Amygdala (tissue), 56 donors: ENCODE data around the gene DISP3.

Source experiments
- DNase-seq, 56 donors: peaks; one replicate each; lab custom pipeline; 2025; lab: John Stamatoyannopoulos, UW

The DISP3 gene

DNA sequence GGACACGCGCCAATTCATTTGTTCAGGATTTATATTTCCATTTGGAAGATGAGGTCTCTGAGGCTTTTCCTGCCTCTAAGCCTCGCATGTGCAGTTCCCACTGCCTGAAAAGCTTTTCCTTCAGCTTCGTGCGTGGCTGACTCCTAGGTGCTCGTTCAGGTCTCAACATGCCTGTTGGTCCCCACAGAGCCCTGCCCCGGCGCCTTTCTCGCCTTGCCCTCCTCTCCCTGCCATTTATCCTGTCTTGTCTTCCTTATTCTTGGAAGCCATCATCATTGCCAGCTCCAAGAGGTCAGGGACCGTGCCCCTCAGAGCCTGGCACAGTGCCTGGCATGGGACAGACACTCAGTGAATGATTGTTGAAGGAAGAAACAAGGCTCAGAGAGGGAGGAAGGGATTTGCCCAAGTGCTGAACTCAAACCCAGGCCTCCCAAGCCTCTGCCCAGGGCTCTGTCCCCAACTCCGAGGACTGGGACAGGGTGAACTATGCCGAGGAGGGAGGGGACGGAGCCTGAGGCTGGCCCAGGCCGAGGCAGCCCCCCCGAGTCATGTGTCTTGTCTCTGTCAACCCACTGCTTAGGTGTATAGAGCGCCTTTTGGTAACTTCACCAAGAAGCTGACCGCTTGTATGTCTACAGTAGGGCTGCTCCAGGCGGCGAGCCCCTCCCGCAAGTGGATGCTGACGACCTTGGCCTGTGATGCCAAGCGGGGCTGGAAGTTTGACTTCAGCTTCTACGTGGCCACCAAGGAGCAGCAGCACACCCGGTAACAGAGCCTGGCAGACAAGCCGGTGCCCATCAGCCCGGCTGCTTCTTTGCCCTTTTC is 47.3 kb downstream of the DISP3 start:
- no peak for DNase-seq

DNA sequence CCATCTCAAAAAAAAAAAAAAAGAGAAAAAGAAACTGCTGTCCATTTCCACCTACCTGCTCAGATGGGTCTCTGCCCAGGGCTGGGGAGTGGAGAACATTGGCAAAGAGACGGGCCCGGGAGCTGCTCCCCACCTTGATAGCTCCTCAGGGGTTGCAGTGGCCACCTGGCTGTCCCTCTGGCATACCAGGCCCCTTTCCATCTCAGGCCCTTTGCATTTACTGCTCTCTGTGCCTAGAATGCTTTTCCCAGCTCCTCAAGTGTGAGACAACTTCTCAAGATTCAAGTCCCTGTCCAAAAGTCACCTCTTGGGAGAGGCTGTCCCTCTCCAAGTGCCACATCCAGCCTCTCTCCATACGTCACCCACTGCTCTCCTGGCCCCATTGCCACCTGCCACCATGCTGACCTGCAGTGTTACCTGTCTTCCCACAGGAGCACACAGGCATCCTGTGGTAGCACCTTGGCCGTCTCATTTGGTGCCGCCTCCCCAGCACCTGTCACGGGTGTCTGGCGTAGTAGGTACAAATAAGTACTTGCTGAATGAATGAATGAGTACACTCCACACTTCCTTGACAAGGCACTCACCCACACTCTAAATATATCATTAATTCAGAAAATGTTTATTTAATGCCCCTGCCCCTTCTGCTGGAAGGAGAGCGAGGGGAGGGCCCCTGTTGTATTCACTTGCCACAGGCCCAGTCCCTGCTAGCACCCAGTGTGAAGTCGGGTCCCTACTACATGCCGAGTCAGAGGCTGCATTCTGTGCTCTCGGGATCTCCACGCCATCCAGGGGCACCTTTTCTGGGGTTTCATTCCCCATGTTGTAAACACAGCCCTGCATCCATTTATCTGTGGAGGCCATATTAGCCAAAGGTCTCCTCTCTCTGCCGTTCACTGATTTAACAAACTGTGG is 48.8 kb downstream of the DISP3 start:
- DNase-seq: no peak

DNA sequence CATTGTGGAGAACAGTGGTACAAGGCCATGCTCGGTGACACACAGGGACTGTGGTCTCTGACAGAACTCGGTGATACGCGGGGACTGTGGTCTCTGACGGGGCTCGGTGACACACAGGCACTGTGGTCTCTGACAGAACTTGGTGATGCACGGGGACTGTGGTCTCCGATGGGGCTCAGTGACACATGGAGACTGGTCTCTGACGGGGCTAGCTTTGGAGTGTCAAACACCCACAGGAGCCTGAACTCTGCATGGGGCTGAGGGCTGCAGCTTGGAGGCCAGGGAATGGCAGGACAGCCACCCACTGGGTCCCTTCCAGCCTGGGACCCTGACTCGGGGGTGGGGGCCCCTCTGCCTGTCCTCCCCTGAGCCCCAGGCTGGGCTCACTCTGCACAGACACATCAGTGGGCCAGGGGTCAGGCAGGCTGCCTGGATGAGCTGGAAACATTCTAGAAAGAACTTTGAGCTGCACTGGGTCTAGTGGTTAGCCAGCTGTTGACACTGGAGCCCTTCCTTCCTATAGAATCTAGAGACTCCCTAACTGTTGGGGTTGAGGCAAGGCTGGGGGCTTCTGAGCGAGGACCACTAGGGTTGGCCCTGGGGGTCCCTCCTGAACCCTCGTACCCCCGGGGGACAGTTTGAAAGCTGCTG is 49.8 kb downstream of the DISP3 start:
- DNase-seq: no peak

DNA sequence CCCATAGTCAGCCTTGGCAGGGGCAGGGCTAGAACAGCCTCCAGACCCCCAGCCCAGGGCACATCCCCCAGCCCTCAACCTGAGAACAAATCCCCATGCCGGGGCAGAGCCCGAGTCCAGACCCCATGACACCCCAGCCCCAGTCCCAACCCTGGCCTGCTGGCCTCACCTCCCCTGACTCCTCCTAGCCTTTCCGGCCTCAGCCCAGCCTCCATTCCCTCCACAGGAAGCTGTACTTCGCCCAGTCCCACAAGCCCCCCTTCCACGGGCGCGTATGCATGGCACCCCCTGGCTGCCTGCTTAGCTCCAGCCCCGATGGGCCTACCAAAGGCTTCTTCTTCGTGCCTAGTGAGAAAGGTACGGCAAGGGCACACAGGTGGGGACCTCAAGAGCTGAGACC is 50.4 kb downstream of the DISP3 start:
- DNase-seq: no peak

DNA sequence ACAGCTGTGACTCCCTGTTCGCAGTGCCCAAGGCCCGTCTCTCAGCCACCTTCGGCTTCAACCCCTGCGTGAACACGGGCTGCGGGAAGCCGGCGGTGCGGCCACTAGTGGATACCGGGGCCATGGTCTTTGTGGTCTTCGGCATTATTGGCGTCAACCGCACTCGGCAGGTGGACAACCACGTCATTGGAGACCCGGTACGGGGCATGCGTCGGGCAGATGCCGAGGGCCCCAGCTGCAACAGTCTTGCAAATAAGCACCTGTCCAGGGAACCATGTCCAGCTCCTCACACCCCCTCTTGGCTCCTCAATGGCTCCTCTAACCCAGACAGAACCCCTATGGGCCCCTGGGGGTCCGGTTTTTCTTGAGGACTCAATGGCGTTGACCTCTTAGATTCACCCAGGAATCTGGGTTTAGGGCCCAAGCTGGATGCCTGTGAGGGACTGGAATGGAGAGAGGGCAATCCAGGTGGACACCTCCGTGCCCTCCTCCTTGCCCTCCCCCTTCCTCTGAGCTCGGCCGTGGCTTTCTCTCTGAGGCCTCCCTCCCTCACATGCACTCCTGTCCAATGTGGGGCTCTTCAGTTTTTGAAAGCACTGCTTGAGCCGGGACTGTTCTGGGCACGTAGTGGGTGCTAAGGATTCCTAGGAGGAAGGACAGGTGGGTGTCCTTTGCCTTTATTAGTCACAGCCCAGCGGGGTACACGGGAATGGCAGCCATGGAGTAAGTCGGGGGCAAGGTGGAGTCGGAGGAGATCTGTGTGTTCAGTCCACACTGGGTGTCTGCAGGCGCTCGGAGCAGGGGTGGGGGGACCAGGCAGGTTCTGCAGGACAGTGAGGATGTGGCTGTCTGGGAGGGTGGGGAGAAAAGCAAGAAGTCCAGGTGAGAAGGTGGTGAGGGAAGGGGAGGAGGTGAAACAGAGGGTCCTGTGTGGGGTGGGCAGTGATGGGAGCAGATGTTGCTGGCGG is 51.1 kb downstream of the DISP3 start:
- no peak for DNase-seq

DNA sequence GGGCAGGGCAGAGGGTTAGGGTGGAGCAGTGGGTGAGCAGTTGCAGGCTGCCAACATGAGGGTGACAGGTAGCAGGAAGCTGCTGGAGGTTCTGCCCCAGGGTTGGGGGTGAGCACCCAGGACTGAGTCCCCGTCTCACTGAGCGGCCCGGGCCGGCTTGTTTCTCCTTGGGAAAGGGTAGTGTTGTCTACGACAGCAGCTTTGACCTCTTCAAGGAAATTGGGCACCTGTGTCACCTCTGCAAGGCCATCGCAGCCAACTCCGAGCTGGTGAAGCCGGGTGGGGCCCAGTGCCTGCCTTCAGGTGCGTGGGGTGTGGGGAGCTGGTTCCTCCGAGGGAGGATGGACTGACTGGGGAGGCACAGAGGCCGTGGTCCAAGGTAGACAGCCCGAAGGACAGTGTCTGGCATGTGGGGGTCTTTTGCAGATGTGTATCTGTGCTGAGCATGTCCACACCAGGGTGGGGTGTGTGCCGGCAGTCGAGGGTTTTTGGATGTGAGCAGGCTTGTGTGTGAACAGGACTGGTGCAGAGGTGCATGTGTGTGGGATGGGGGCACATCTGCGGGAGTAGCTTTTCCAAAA is 51.9 kb downstream of the DISP3 start:
- DNase-seq: peak in 1 of 56 donors; percentile 49

DNA sequence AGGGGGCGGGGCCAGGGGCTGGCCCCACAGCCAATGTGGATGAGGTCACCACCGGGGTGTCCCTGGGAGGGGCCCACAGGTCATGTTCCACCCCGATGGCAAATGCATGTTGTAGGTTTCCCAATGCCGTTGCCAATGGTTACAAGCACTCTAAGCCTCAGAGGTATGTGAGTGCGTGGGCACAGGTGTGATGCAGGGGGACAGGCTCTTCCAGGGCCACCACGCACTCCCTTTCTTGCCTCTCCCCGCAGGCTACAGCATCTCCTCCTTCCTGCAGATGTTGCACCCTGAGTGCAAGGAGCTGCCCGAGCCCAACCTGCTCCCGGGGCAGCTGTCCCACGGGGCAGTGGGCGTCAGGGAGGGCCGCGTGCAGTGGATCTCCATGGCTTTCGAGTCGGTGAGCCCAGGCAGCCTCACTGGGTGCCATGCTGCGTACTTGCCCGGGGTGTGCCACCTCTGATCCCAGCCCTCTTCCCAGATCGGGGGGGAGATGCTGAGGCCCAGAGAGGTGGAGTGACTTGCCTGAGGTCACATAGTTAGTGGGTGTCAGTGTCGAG is 52.4 kb downstream of the DISP3 start:
- peak in 9 of 56 donors; percentile 6 to 49 (median 18) for DNase-seq

DNA sequence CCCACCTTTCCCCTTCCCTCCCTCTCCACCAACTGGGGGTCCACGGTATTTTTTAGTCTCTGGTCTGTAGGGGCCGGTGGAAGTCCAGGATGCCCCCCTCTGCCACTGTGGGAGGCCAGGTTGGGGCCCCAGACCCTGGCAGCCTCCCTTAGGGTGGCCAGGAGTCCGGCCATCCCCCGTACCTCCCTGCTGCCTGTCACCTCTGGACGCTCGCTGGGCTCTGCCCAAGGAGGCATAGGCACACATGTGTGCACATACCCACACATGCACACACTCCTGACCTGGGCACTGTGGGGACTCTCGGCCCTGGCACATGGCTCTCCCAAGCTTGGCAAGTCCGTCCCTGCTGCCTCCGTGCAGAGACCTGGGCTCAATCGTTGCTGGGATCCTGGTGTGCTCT is 53.0 kb downstream of the DISP3 start:
- DNase-seq: no peak

DNA sequence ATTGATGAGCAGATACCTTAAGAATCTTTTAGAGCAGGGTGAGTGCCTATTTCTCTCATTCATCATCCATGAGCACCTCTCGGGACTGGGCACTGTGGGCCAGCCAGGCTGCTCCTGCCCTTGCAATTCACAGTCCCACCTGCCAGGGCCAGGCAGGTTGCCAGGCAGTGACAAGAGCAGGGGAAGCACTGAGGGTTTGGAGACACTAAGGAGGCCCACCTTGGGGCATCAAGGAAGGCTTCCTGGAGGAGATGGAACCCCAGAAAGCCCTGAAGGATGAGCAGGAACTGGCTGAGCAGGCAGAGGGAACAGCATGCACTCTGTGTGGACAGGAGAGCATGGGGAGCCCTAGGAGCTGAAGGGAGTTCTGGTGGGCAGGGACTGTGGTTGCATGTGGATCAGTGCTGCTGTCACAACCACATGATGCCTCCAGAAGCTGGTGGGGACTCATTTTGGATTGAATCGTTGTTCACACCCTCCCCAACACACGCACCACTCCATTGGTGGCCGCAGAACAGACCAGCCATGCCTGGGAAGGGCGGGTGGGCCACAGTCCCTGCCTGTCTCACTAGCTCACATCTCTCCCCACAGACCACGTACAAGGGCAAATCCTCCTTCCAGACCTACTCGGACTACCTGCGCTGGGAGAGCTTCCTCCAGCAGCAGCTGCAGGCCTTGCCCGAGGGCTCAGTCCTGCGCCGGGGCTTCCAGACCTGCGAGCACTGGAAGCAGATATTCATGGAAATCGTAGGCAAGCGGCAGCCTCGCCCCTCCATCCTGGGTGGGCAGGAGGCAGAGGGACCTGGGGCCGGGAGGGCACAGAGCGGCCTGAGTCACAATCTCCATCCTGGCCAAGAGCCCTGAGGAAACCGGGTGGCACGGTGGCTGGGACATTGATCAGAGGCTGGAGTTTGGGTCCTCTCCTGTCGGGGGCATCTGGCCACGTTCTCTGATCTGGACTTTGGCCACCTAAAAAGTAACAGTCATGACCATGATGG is 55.1 kb downstream of the DISP3 start:
- no peak for DNase-seq

DNA sequence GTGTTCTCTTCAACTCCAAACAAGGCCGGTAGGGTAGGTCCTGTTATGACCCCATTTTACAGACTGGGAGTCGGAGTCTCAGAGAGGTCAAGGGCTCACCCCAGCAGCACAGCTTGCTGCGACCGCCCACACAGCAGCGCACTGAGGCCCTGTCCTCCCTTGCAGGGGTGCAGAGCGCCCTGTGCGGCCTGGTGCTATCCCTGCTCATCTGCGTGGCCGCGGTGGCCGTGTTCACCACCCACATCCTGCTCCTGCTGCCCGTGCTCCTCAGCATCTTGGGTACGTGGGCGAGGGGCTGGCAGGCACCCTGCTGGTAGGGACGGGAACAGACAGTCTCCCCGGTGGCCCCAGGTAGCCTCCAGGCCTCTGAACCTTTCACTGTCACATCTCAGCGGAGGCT is 55.9 kb downstream of the DISP3 start:
- DNase-seq: no peak

DNA sequence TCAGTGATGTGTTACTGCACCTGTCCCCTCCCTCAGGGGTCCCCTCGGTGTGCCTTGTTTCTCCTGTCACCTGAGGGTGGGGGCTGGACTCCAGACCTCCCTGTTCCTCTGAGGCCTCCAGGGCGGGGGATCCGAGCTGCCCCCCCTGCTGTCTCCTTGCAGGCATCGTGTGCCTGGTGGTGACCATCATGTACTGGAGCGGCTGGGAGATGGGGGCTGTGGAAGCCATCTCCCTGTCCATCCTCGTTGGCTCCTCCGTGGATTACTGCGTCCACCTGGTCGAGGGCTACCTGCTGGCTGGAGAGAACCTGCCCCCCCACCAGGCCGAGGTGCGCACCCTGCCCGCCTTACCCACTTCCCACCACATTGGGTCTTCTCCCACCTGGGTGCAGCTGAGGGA is 56.4 kb downstream of the DISP3 start:
- DNase-seq: no peak

DNA sequence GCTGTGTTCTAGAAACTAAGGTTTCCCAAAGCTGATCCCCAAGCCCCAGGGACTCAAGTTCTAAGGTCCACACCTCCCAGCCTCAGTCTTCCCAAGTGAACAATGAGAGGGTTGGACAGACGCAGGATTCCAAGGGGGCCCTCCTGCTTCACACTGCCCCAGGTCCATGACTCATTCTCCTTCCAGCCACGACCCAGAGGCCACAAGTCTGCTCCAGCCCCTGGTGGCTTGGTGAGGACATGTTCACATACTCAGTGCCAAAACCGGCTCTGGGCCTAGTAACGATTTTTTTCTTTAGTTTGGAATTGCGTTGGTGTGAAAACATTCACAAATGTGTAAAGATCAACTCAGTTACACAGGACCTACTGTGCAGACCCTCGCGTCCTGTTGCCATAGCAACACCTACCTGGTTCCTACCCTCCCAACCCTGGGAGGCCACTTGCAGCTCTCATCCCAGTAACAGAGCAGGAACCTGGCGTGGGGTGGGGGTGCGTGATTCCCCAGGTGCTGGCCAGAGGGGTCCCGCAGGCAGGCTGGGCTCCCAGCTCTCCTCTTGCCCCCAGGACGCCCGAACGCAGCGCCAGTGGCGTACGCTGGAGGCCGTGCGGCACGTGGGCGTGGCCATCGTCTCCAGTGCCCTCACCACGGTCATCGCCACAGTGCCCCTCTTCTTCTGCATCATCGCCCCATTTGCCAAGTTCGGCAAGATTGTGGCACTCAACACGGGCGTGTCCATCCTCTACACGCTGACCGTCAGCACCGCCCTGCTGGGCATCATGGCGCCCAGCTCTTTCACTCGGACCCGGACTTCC is 57.0 kb downstream of the DISP3 start:
- no peak for DNase-seq

DNA sequence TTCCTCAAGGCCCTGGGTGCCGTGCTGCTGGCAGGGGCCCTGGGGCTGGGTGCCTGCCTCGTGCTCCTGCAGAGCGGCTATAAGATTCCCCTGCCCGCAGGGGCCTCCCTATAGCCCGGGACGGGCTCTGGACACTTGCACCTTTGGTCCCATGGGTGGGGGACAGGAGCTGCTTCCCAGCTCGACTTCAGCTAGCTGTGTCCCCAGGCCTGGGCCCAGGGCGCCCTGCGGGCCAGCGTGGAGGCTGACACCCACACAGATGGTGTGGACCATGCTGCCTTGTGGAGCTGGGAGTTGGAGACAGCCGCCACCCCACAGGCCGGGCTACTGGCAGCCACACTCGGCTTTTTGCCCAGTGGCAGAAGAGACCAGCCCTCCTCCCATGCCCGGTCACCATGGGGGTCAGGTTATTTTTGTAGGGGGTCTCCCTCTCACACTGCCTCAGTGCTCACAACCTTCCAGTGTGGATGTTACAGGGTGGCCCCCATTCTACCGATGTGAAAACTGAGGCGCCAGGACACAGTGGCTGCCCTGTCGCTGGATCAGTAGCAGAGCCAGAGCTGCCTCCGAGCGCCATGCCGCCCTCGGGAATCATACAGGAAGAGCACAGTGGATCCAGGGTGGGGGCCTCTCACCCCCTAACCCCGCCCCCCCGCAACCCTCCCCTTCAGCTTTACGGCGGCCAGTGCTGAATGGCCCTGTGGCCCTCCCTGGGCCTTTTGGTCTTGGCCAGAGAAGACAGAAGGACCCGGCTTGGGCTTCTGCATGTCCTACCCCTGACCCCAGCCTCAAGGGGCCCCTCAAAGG is 57.8 kb downstream of the DISP3 start:
- DNase-seq: no peak

DNA sequence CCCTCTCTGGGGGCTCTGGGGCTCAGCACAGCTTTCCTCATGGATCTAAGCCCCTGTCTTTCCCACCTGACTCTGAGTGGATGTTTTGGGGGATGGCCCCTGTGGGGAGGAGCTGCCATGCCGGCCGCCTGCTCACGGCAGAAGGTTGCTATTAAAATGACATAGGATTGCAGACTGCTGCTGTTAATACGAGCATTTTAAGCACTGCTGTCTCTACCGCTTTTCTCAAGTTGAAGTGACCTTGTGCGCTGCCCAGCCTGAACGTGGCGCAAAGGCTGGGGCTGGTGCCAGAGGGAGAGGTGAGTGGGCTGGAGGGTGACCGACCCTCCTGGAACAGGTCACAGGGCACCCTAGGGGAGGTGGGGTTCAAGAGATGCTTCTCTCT is 58.4 kb downstream of the DISP3 start:
- DNase-seq: no peak

DNA sequence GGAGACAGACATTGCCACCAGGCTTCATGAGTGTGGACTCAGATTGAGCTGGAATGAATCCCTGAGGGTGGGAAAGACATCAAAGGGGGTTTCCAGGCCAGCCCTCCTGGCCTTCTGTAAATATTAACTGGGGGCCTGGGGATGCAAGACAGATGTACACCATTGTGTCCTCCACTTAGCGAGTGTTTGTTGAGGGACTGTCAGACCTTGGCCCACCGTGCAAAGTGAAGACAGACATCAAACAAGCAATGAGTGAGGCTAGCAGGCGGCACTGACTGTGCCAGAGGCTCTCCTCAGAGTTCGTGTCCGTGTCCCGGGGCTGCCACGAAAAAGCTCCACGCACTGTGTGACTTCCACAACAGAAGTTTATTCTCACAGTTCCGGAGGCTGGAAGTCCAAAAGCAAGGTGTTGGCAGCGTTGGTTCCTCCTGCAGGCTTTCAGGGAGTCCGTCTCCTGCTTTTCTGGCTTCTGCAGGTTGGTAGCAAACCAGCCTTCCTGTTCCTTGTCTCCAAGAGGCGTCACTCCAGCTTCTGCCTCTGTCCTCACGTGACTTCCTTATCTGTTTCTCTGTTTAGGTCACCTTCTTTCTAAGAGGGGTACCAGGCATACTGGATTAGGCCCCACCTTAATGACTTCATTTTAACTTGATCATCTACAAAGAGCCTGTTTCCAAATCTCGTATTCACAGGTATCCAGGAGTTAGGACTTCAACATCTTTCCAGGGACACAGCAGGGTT is 59.1 kb downstream of the DISP3 start:
- DNase-seq: no peak

DNA sequence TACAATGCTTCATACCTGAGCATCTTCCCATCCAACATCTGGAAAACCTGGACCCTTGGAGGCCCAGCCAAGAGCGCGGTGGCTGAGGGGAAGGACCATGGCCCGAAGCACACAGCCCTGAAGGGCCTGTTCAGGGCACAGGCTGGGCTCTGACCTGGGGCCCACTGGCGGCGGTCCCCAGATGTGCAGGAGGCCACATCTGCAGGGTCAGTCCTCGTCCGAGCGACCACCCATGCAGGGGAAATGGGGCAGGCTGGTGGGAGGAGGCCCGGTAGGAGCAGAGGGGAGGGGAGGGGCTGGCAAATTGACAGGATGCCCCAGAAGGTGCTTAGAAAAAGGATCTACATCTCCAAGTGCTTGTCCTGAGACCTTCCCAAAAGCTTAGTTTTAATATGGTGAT is 59.9 kb downstream of the DISP3 start:
- no peak for DNase-seq
